ENCODE results near the gene AHNAK2. TPM values are rescaled to one million over a fixed set of nuclear protein-coding genes. Genes with fewer than 3 reads are reported as not detected.
"Not testable (repeated sequence)": the region's sequence is repeated elsewhere in the genome, so short reads cannot be mapped to it uniquely, and the experiment has no call there.

Gene AHNAK2
- total RNA-seq, 2 donors from 2014 or later = 5.1 to 21.5 TPM

GRCh38 chr14:104923640-104924420, 54.3 kb downstream of the AHNAK2 start:
- intact Hi-C loops (cut with DNase I) = no loop called here
- no peak for DNase-seq
- Histone ChIP-seq H3K4me3 (no peak overlapping the region), H3K27ac (no peak overlapping the region), H3K36me3 (no peaks in the 10 kb centered on the region), H3K9ac (ENCODE audit: low read depth in 2 of 2, low read length in 2 of 2) (no peak overlapping the region), H3K27me3 (no peaks in the 10 kb centered on the region), H3K4me1 (no peaks in the 10 kb centered on the region), H3K9me3 (no peaks in the 10 kb centered on the region)
- TF ChIP-seq CTCF (IDR thresholded peaks at IDR 0.05) = no peak

- intact Hi-C loops (cut with DNase I) = no loop called here
- TF ChIP-seq CTCF (IDR thresholded peaks at IDR 0.05) = no peak
- no peak for DNase-seq
- Histone ChIP-seq H3K4me1 (no peaks in the 10 kb centered on the region), H3K36me3 (no peaks in the 10 kb centered on the region), H3K27ac (no peak overlapping the region), H3K9me3 (no peaks in the 10 kb centered on the region), H3K27me3 (no peaks in the 10 kb centered on the region), H3K9ac (ENCODE audit: low read depth in 2 of 2, low read length in 2 of 2) (no peak overlapping the region), H3K4me3 (no peak overlapping the region)
Observed at GRCh38 chr14:104919993-104920315, 58.2 kb downstream of the AHNAK2 start.

GRCh38 chr14:104919152-104919992, 58.8 kb downstream of the AHNAK2 start:
- H3K9me3 ChIP-seq; H3K4me1 ChIP-seq; intact Hi-C loops (cut with DNase I): not testable (repeated sequence)

GRCh38 chr14:104917993-104918392, 60.2 kb downstream of the AHNAK2 start:
- H3K9ac ChIP-seq (ENCODE audit: low read depth in 2 of 2, low read length in 2 of 2) = no peak overlapping the region
- H3K27ac ChIP-seq = no peak overlapping the region
- H3K27me3 ChIP-seq = no peaks in the 10 kb centered on the region
- DNase-seq = no peak
- H3K4me1 ChIP-seq = no peaks in the 10 kb centered on the region
- H3K36me3 ChIP-seq = no peaks in the 10 kb centered on the region
- intact Hi-C loops (cut with DNase I) = no loop called here
- H3K4me3 ChIP-seq = no peak overlapping the region
- H3K9me3 ChIP-seq = no peaks in the 10 kb centered on the region
- TF ChIP-seq CTCF (IDR thresholded peaks at IDR 0.05) = no peak

More at GRCh38 chr14:104919152-104919992, 58.8 kb downstream of the AHNAK2 start:
- H3K27ac ChIP-seq; H3K36me3 ChIP-seq; DNase-seq; H3K9ac ChIP-seq (ENCODE audit: low read depth in 2 of 2, low read length in 2 of 2); H3K4me3 ChIP-seq; H3K27me3 ChIP-seq: not testable (repeated sequence)

GRCh38 chr14:104917116-104917515, 61.1 kb downstream of the AHNAK2 start:
- Histone ChIP-seq H3K27ac (no peak overlapping the region), H3K4me1 (no peaks in the 10 kb centered on the region), H3K36me3 (no peaks in the 10 kb centered on the region), H3K27me3 (no peaks in the 10 kb centered on the region), H3K9ac (ENCODE audit: low read depth in 2 of 2, low read length in 2 of 2) (no peak overlapping the region), H3K4me3 (no peak overlapping the region), H3K9me3 (no peaks in the 10 kb centered on the region)
- no peak for DNase-seq
- intact Hi-C loops (cut with DNase I) = no loop called here
- no peak for TF ChIP-seq CTCF (IDR thresholded peaks at IDR 0.05)

- H3K27ac ChIP-seq = no peak overlapping the region
- H3K4me1 ChIP-seq = no peaks in the 10 kb centered on the region
- H3K9ac ChIP-seq (ENCODE audit: low read depth in 2 of 2, low read length in 2 of 2) = no peak overlapping the region
- no peaks in the 10 kb centered on the region for H3K36me3 ChIP-seq
- H3K9me3 ChIP-seq = no peaks in the 10 kb centered on the region
- TF ChIP-seq CTCF (IDR thresholded peaks at IDR 0.05) = no peak
- intact Hi-C loops (cut with DNase I) = no loop called here
- DNase-seq = no peak
- no peak overlapping the region for H3K4me3 ChIP-seq
- H3K27me3 ChIP-seq = no peaks in the 10 kb centered on the region
Observed at GRCh38 chr14:104913435-104913834, 64.7 kb downstream of the AHNAK2 start.

Data from colonic mucosa (tissue), 4 donors.